ENCODE measurements around the gene CYP3A5.

DNA sequence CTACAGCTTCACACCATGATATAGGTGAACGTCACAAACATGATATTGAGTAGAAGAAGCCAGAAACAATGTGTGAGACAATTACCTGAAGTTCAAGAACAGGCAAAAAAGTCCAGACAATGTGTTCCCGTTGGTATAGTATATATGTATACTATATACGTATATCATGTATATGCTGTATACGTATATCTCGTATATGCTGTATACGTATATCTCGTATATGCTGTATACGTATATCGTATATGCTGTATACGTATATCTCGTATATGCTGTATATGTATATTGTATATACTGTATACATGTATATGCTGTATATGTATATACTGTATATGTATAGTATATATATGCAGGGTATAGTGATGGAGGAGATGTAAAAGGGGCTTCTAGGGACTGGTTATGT is 52.3 kb downstream of the CYP3A5 start:
- TF ChIP-seq GATA3 (IDR thresholded peaks at IDR 0.05; ENCODE audit: low read depth, low read length) (no peak), GATA2 (IDR thresholded peaks at IDR 0.05; ENCODE audit: low read depth, low read length) (no peak)
